ENCODE results near the gene CLCN4.

DNA sequence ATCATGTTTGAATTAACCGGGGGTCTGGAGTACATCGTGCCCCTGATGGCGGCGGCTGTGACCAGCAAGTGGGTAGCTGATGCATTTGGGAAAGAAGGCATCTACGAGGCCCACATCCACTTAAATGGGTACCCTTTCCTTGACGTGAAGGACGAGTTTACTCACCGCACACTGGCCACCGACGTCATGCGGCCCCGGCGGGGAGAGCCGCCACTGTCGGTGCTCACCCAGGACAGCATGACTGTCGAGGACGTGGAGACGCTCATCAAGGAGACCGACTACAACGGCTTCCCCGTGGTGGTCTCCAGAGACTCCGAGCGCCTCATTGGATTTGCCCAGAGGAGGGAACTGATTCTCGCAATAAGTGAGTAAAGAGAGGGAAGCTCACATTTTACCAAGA, 56.9 kb downstream of the CLCN4 start:
- TF ChIP-seq, protein P1, sequence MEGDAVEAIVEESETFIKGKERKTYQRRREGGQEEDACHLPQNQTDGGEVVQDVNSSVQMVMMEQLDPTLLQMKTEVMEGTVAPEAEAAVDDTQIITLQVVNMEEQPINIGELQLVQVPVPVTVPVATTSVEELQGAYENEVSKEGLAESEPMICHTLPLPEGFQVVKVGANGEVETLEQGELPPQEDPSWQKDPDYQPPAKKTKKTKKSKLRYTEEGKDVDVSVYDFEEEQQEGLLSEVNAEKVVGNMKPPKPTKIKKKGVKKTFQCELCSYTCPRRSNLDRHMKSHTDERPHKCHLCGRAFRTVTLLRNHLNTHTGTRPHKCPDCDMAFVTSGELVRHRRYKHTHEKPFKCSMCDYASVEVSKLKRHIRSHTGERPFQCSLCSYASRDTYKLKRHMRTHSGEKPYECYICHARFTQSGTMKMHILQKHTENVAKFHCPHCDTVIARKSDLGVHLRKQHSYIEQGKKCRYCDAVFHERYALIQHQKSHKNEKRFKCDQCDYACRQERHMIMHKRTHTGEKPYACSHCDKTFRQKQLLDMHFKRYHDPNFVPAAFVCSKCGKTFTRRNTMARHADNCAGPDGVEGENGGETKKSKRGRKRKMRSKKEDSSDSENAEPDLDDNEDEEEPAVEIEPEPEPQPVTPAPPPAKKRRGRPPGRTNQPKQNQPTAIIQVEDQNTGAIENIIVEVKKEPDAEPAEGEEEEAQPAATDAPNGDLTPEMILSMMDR (IDR thresholded peaks at IDR 0.05), result no peak
- TF ChIP-seq POLR2A (IDR thresholded peaks at IDR 0.05), result no peak

All from adrenal gland (tissue), 5 donors.